ENCODE measurements around the gene PPRC1.

PPRC1 gene

GRCh38 chr10:102118867-102119266 lies 14.0 kb upstream of the PPRC1 start:
- no peak for DNase-seq (ENCODE audit: low read depth)
- H3K4me3 ChIP-seq (ENCODE audit: low read depth, low read length): peak overlapping the region; percentile 96
- no peak for TF ChIP-seq CTCF (conservative IDR thresholded peaks at IDR 0.05; ENCODE audit: low read depth, low read length)

- peak overlapping the region; percentile 96 for H3K4me3 ChIP-seq (ENCODE audit: low read depth, low read length)
- peak; percentile 81 for DNase-seq (ENCODE audit: low read depth)
- TF ChIP-seq CTCF (conservative IDR thresholded peaks at IDR 0.05; ENCODE audit: low read depth, low read length): no peak
Observed at GRCh38 chr10:102119417-102120141, 13.3 kb upstream of the PPRC1 start.

- no peak for TF ChIP-seq CTCF (conservative IDR thresholded peaks at IDR 0.05; ENCODE audit: low read depth, low read length)
- DNase-seq (ENCODE audit: low read depth): peak; percentile 91
- peak within 1 kb of the TSS; percentile 96 for H3K4me3 ChIP-seq (ENCODE audit: low read depth, low read length)
Observed at GRCh38 chr10:102120142-102120990, 12.5 kb upstream of the PPRC1 start, which contains the start of gene LDB1. Gene LDB1 (minus strand): TSS chr10:102120368. CDS start chr10:102120110, 258 bp downstream.

- H3K4me3 ChIP-seq (ENCODE audit: low read depth, low read length): peak overlapping the region; percentile 96
- peak; percentile 96 for DNase-seq (ENCODE audit: low read depth)
- no peak for TF ChIP-seq CTCF (conservative IDR thresholded peaks at IDR 0.05; ENCODE audit: low read depth, low read length)
Observed at GRCh38 chr10:102120991-102121738, 11.7 kb upstream of the PPRC1 start.

GRCh38 chr10:102121739-102122372 lies 11.0 kb upstream of the PPRC1 start:
- peak overlapping the region; percentile 96 for H3K4me3 ChIP-seq (ENCODE audit: low read depth, low read length)
- peak; percentile 75 for DNase-seq (ENCODE audit: low read depth)
- peak; percentile 61 for TF ChIP-seq CTCF (conservative IDR thresholded peaks at IDR 0.05; ENCODE audit: low read depth, low read length)

GRCh38 chr10:102122450-102122849 lies 10.4 kb upstream of the PPRC1 start:
- DNase-seq (ENCODE audit: low read depth): no peak
- TF ChIP-seq CTCF (conservative IDR thresholded peaks at IDR 0.05; ENCODE audit: low read depth, low read length): no peak
- no peak overlapping the region for H3K4me3 ChIP-seq (ENCODE audit: low read depth, low read length)

Measured in choroid plexus epithelial cell (primary cell).